ENCODE results near the gene DNAH6. TPM values are rescaled to one million over a fixed set of nuclear protein-coding genes. Genes with fewer than 3 reads are reported as not detected.

The DNAH6 gene
- total RNA-seq, 1 donor from 2014 or later = 0.08 TPM

- no peak for ATAC-seq (ENCODE audit: poor library complexity)
- intact Hi-C loops (cut with DNase I) = no loop called here
Measured at GRCh38 chr2:84653302-84653701, 137.0 kb downstream of the DNAH6 start.

GRCh38 chr2:84654414-84654813 lies 138.1 kb downstream of the DNAH6 start:
- ATAC-seq (ENCODE audit: poor library complexity) (no peak), DNase-seq (no peak)
- intact Hi-C loops (cut with DNase I) = no loop called here

More at GRCh38 chr2:84653302-84653701, 137.0 kb downstream of the DNAH6 start:
- no peak for DNase-seq

GRCh38 chr2:84669122-84669521 lies 152.8 kb downstream of the DNAH6 start:
- no peak for DNase-seq
- no peak for ATAC-seq (ENCODE audit: poor library complexity)
- intact Hi-C loops (cut with DNase I) = no loop called here

GRCh38 chr2:84674099-84674498 lies 157.8 kb downstream of the DNAH6 start:
- intact Hi-C loops (cut with DNase I) = no loop called here

GRCh38 chr2:84674586-84674985 lies 158.3 kb downstream of the DNAH6 start:
- ATAC-seq (ENCODE audit: poor library complexity) = no peak
- DNase-seq = no peak
- intact Hi-C loops (cut with DNase I) = no loop called here

More at GRCh38 chr2:84674099-84674498, 157.8 kb downstream of the DNAH6 start:
- ATAC-seq (ENCODE audit: poor library complexity) = no peak
- DNase-seq = no peak

GRCh38 chr2:84676295-84676694 lies 160.0 kb downstream of the DNAH6 start:
- no peak for DNase-seq
- intact Hi-C loops (cut with DNase I) = no loop called here
- ATAC-seq (ENCODE audit: poor library complexity) = no peak

GRCh38 chr2:84678214-84678613 lies 161.9 kb downstream of the DNAH6 start:
- intact Hi-C loops (cut with DNase I) = no loop called here
- ATAC-seq (ENCODE audit: poor library complexity) = no peak

GRCh38 chr2:84686783-84687476 lies 170.6 kb downstream of the DNAH6 start:
- ATAC-seq (ENCODE audit: poor library complexity) = peak; percentile 70

More at GRCh38 chr2:84678214-84678613, 161.9 kb downstream of the DNAH6 start:
- DNase-seq = no peak

GRCh38 chr2:84687498-84688149 lies 171.3 kb downstream of the DNAH6 start:
- DNase-seq = no peak
- intact Hi-C loops (cut with DNase I) = no loop called here
- ATAC-seq (ENCODE audit: poor library complexity) = no peak

More at GRCh38 chr2:84686783-84687476, 170.6 kb downstream of the DNAH6 start:
- DNase-seq = no peak
- intact Hi-C loops (cut with DNase I) = no loop called here

- DNase-seq = no peak
- intact Hi-C loops (cut with DNase I) = no loop called here
- no peak for ATAC-seq (ENCODE audit: poor library complexity)
Measured at GRCh38 chr2:84690225-84690624, 173.9 kb downstream of the DNAH6 start.

GRCh38 chr2:84694088-84694622 lies 177.9 kb downstream of the DNAH6 start:
- no peak for DNase-seq
- intact Hi-C loops (cut with DNase I) = no loop called here
- no peak for ATAC-seq (ENCODE audit: poor library complexity)

GRCh38 chr2:84697895-84698294 lies 181.6 kb downstream of the DNAH6 start:
- intact Hi-C loops (cut with DNase I) = no loop called here
- DNase-seq (no peak), ATAC-seq (ENCODE audit: poor library complexity) (peak; percentile 86)

- intact Hi-C loops (cut with DNase I) = no loop called here
- DNase-seq (no peak), ATAC-seq (ENCODE audit: poor library complexity) (no peak)
Measured at GRCh38 chr2:84700006-84700405, 183.7 kb downstream of the DNAH6 start.

- intact Hi-C loops (cut with DNase I) = no loop called here
- DNase-seq = no peak
- no peak for ATAC-seq (ENCODE audit: poor library complexity)
Measured at GRCh38 chr2:84701880-84702279, 185.6 kb downstream of the DNAH6 start.

- intact Hi-C loops (cut with DNase I) = no loop called here
- DNase-seq (no peak), ATAC-seq (ENCODE audit: poor library complexity) (no peak)
Measured at GRCh38 chr2:84702941-84703340, 186.6 kb downstream of the DNAH6 start.

- ATAC-seq (ENCODE audit: poor library complexity) (no peak), DNase-seq (no peak)
- intact Hi-C loops (cut with DNase I) = no loop called here
Measured at GRCh38 chr2:84703831-84704230, 187.5 kb downstream of the DNAH6 start.

GRCh38 chr2:84704505-84705244 lies 188.4 kb downstream of the DNAH6 start:
- ATAC-seq (ENCODE audit: poor library complexity) = no peak
- intact Hi-C loops (cut with DNase I) = no loop called here

GRCh38 chr2:84705858-84706257 lies 189.6 kb downstream of the DNAH6 start:
- intact Hi-C loops (cut with DNase I) = no loop called here
- DNase-seq (no peak), ATAC-seq (ENCODE audit: poor library complexity) (no peak)

More at GRCh38 chr2:84704505-84705244, 188.4 kb downstream of the DNAH6 start:
- DNase-seq = no peak

- intact Hi-C loops (cut with DNase I) = no loop called here
- no peak for DNase-seq
- no peak for ATAC-seq (ENCODE audit: poor library complexity)
Measured at GRCh38 chr2:84708442-84708841, 192.1 kb downstream of the DNAH6 start.
